RKO (cell line): Measurements from ENCODE around the gene ENTPD6.
A peak's percentile ranks its signal among the peaks of the same experiment; 100 is the strongest.

Source experiments
- DNase-seq: peaks from one replicate; pipeline ENCODE4 v3.0.0-alpha.2; 2016; ENCODE audit warnings: low spot score

ENTPD6 gene

GRCh38 chr20:25209400-25209799 lies 13.9 kb downstream of the ENTPD6 start:
- no peak for DNase-seq

- DNase-seq: no peak
Observed at GRCh38 chr20:25209911-25210310, 14.4 kb downstream of the ENTPD6 start.

GRCh38 chr20:25211273-25211672 lies 15.8 kb downstream of the ENTPD6 start:
- DNase-seq: no peak

- no peak for DNase-seq
Observed at GRCh38 chr20:25212242-25212641, 16.7 kb downstream of the ENTPD6 start.

GRCh38 chr20:25213566-25214425 lies 18.3 kb downstream of the ENTPD6 start:
- DNase-seq: no peak

GRCh38 chr20:25214426-25214790 lies 18.9 kb downstream of the ENTPD6 start:
- DNase-seq: no peak

- DNase-seq: no peak
Observed at GRCh38 chr20:25214819-25215218, 19.3 kb downstream of the ENTPD6 start.

- DNase-seq: no peak
Observed at GRCh38 chr20:25215521-25215920, 20.0 kb downstream of the ENTPD6 start.

GRCh38 chr20:25216199-25216945 lies 20.9 kb downstream of the ENTPD6 start:
- DNase-seq: no peak

GRCh38 chr20:25217161-25218108 lies 21.9 kb downstream of the ENTPD6 start:
- DNase-seq: no peak

- no peak for DNase-seq
Observed at GRCh38 chr20:25218109-25218486, 22.6 kb downstream of the ENTPD6 start.

GRCh38 chr20:25218492-25218891 lies 23.0 kb downstream of the ENTPD6 start:
- DNase-seq: no peak

GRCh38 chr20:25219365-25219764 lies 23.9 kb downstream of the ENTPD6 start:
- no peak for DNase-seq

GRCh38 chr20:25220021-25220730 lies 24.7 kb downstream of the ENTPD6 start:
- no peak for DNase-seq

- DNase-seq: no peak
Observed at GRCh38 chr20:25220810-25221591, 25.5 kb downstream of the ENTPD6 start.

GRCh38 chr20:25221592-25222460 lies 26.3 kb downstream of the ENTPD6 start:
- no peak for DNase-seq

GRCh38 chr20:25222461-25223178 lies 27.1 kb downstream of the ENTPD6 start:
- DNase-seq: no peak

- DNase-seq: peak; percentile 67
Observed at GRCh38 chr20:25223179-25223661, 27.7 kb downstream of the ENTPD6 start.
